Measurements from ENCODE around the gene EFNA5. TPM values are rescaled to one million over a fixed set of nuclear protein-coding genes. Genes with fewer than 3 reads are reported as not detected.

Gene EFNA5
- total and polyA plus RNA-seq, 2 donors, result 1.7 to 3.6 TPM

- no peaks in the 10 kb centered on the region for H3K36me3 ChIP-seq (ENCODE audit: control insufficient read depth in 2 of 2, insufficient read depth in 2 of 2, low read length in 1 of 2)
- 97% methylated on average over 1 of the region's 1 CpG for WGBS
- DNase-seq (ENCODE audit: low read depth in 6 of 9, low spot score in 9 of 9), result no peak
- no peaks in the 10 kb centered on the region for H3K9me3 ChIP-seq (ENCODE audit: control insufficient read depth in 2 of 2, insufficient read depth in 1 of 2, low read length in 1 of 2)
- no peaks in the 10 kb centered on the region for H3K27me3 ChIP-seq (ENCODE audit: control insufficient read depth in 2 of 2, insufficient read depth in 1 of 2, low read length in 1 of 2)
- H3K27ac ChIP-seq (ENCODE audit: low read depth in 1 of 2, low read length in 1 of 2), result no peak overlapping the region
- H3K4me1 ChIP-seq (ENCODE audit: control insufficient read depth in 2 of 2, insufficient read depth in 2 of 2, low read length in 2 of 2), result peaks cover 4 to 12% of the 10 kb centered on the region in 2 donors
- no peak overlapping the region for H3K4me3 ChIP-seq (ENCODE audit: low read length in 2 of 2)
Observed at GRCh38 chr5:107383414-107383813, 287.3 kb downstream of the EFNA5 start.

GRCh38 chr5:107381189-107381856, 289.4 kb downstream of the EFNA5 start:
- no peaks in the 10 kb centered on the region for H3K27me3 ChIP-seq (ENCODE audit: control insufficient read depth in 2 of 2, insufficient read depth in 1 of 2, low read length in 1 of 2)
- peaks cover 0 to 5% of the 10 kb centered on the region in 2 donors for H3K4me1 ChIP-seq (ENCODE audit: control insufficient read depth in 2 of 2, insufficient read depth in 2 of 2, low read length in 2 of 2)
- no peak for DNase-seq (ENCODE audit: low read depth in 6 of 9, low spot score in 9 of 9)
- no peaks in the 10 kb centered on the region for H3K9me3 ChIP-seq (ENCODE audit: control insufficient read depth in 2 of 2, insufficient read depth in 1 of 2, low read length in 1 of 2)
- no peak overlapping the region for H3K4me3 ChIP-seq (ENCODE audit: low read length in 2 of 2)
- no peaks in the 10 kb centered on the region for H3K36me3 ChIP-seq (ENCODE audit: control insufficient read depth in 2 of 2, insufficient read depth in 2 of 2, low read length in 1 of 2)
- H3K27ac ChIP-seq (ENCODE audit: low read depth in 1 of 2, low read length in 1 of 2), result no peak overlapping the region
- 98% methylated on average over 13 of the region's 13 CpGs for WGBS

GRCh38 chr5:107380654-107381053, 290.1 kb downstream of the EFNA5 start:
- no peak overlapping the region for H3K27ac ChIP-seq (ENCODE audit: low read depth in 1 of 2, low read length in 1 of 2)
- no peaks in the 10 kb centered on the region for H3K27me3 ChIP-seq (ENCODE audit: control insufficient read depth in 2 of 2, insufficient read depth in 1 of 2, low read length in 1 of 2)
- peaks cover 0 to 5% of the 10 kb centered on the region in 2 donors for H3K4me1 ChIP-seq (ENCODE audit: control insufficient read depth in 2 of 2, insufficient read depth in 2 of 2, low read length in 2 of 2)
- no peak for DNase-seq (ENCODE audit: low read depth in 6 of 9, low spot score in 9 of 9)
- no peaks in the 10 kb centered on the region for H3K36me3 ChIP-seq (ENCODE audit: control insufficient read depth in 2 of 2, insufficient read depth in 2 of 2, low read length in 1 of 2)
- H3K4me3 ChIP-seq (ENCODE audit: low read length in 2 of 2), result no peak overlapping the region
- H3K9me3 ChIP-seq (ENCODE audit: control insufficient read depth in 2 of 2, insufficient read depth in 1 of 2, low read length in 1 of 2), result no peaks in the 10 kb centered on the region
- 97% methylated on average over 10 of the region's 10 CpGs for WGBS

GRCh38 chr5:107378218-107378899, 292.4 kb downstream of the EFNA5 start:
- Histone ChIP-seq H3K27me3 (ENCODE audit: control insufficient read depth in 2 of 2, insufficient read depth in 1 of 2, low read length in 1 of 2) (no peaks in the 10 kb centered on the region), H3K4me1 (ENCODE audit: control insufficient read depth in 2 of 2, insufficient read depth in 2 of 2, low read length in 2 of 2) (peaks cover 0 to 5% of the 10 kb centered on the region in 2 donors), H3K4me3 (ENCODE audit: low read length in 2 of 2) (no peak overlapping the region), H3K36me3 (ENCODE audit: control insufficient read depth in 2 of 2, insufficient read depth in 2 of 2, low read length in 1 of 2) (no peaks in the 10 kb centered on the region), H3K27ac (ENCODE audit: low read depth in 1 of 2, low read length in 1 of 2) (no peak overlapping the region), H3K9me3 (ENCODE audit: control insufficient read depth in 2 of 2, insufficient read depth in 1 of 2, low read length in 1 of 2) (no peaks in the 10 kb centered on the region)
- WGBS, result 96% methylated on average over 2 of the region's 2 CpGs
- no peak for DNase-seq (ENCODE audit: low read depth in 6 of 9, low spot score in 9 of 9)

GRCh38 chr5:107377277-107377609, 293.5 kb downstream of the EFNA5 start:
- no peak for DNase-seq (ENCODE audit: low read depth in 6 of 9, low spot score in 9 of 9)

GRCh38 chr5:107376546-107377276, 294.0 kb downstream of the EFNA5 start:
- no peaks in the 10 kb centered on the region for H3K36me3 ChIP-seq (ENCODE audit: control insufficient read depth in 2 of 2, insufficient read depth in 2 of 2, low read length in 1 of 2)
- no peaks in the 10 kb centered on the region for H3K27me3 ChIP-seq (ENCODE audit: control insufficient read depth in 2 of 2, insufficient read depth in 1 of 2, low read length in 1 of 2)
- WGBS, result 97% methylated on average over 11 of the region's 11 CpGs
- H3K27ac ChIP-seq (ENCODE audit: low read depth in 1 of 2, low read length in 1 of 2), result no peak overlapping the region
- H3K4me3 ChIP-seq (ENCODE audit: low read length in 2 of 2), result no peak overlapping the region
- no peaks in the 10 kb centered on the region for H3K9me3 ChIP-seq (ENCODE audit: control insufficient read depth in 2 of 2, insufficient read depth in 1 of 2, low read length in 1 of 2)
- DNase-seq (ENCODE audit: low read depth in 6 of 9, low spot score in 9 of 9), result no peak
- no peaks in the 10 kb centered on the region for H3K4me1 ChIP-seq (ENCODE audit: control insufficient read depth in 2 of 2, insufficient read depth in 2 of 2, low read length in 2 of 2)

More at GRCh38 chr5:107377277-107377609, 293.5 kb downstream of the EFNA5 start:
- Histone ChIP-seq H3K27me3 (ENCODE audit: control insufficient read depth in 2 of 2, insufficient read depth in 1 of 2, low read length in 1 of 2) (no peaks in the 10 kb centered on the region), H3K9me3 (ENCODE audit: control insufficient read depth in 2 of 2, insufficient read depth in 1 of 2, low read length in 1 of 2) (no peaks in the 10 kb centered on the region), H3K4me3 (ENCODE audit: low read length in 2 of 2) (no peak overlapping the region), H3K27ac (ENCODE audit: low read depth in 1 of 2, low read length in 1 of 2) (no peak overlapping the region), H3K4me1 (ENCODE audit: control insufficient read depth in 2 of 2, insufficient read depth in 2 of 2, low read length in 2 of 2) (peaks cover 0 to under 1% of the 10 kb centered on the region in 2 donors), H3K36me3 (ENCODE audit: control insufficient read depth in 2 of 2, insufficient read depth in 2 of 2, low read length in 1 of 2) (no peaks in the 10 kb centered on the region)
- WGBS, result 96% methylated on average over 5 of the region's 5 CpGs

- H3K9me3 ChIP-seq (ENCODE audit: control insufficient read depth in 2 of 2, insufficient read depth in 1 of 2, low read length in 1 of 2), result no peaks in the 10 kb centered on the region
- H3K36me3 ChIP-seq (ENCODE audit: control insufficient read depth in 2 of 2, insufficient read depth in 2 of 2, low read length in 1 of 2), result no peaks in the 10 kb centered on the region
- no peak overlapping the region for H3K27ac ChIP-seq (ENCODE audit: low read depth in 1 of 2, low read length in 1 of 2)
- H3K27me3 ChIP-seq (ENCODE audit: control insufficient read depth in 2 of 2, insufficient read depth in 1 of 2, low read length in 1 of 2), result no peaks in the 10 kb centered on the region
- no peak overlapping the region for H3K4me3 ChIP-seq (ENCODE audit: low read length in 2 of 2)
- H3K4me1 ChIP-seq (ENCODE audit: control insufficient read depth in 2 of 2, insufficient read depth in 2 of 2, low read length in 2 of 2), result no peaks in the 10 kb centered on the region
- DNase-seq (ENCODE audit: low read depth in 6 of 9, low spot score in 9 of 9), result no peak
- 82% methylated on average over 9 of the region's 9 CpGs for WGBS
Observed at GRCh38 chr5:107373549-107374263, 297.0 kb downstream of the EFNA5 start.

GRCh38 chr5:107372723-107373450, 297.9 kb downstream of the EFNA5 start:
- H3K27ac ChIP-seq (ENCODE audit: low read depth in 1 of 2, low read length in 1 of 2), result no peak overlapping the region
- no peak overlapping the region for H3K4me3 ChIP-seq (ENCODE audit: low read length in 2 of 2)
- H3K36me3 ChIP-seq (ENCODE audit: control insufficient read depth in 2 of 2, insufficient read depth in 2 of 2, low read length in 1 of 2), result no peaks in the 10 kb centered on the region
- H3K9me3 ChIP-seq (ENCODE audit: control insufficient read depth in 2 of 2, insufficient read depth in 1 of 2, low read length in 1 of 2), result no peaks in the 10 kb centered on the region
- H3K4me1 ChIP-seq (ENCODE audit: control insufficient read depth in 2 of 2, insufficient read depth in 2 of 2, low read length in 2 of 2), result no peaks in the 10 kb centered on the region
- WGBS, result 94% methylated on average over 7 of the region's 7 CpGs
- DNase-seq (ENCODE audit: low read depth in 6 of 9, low spot score in 9 of 9), result no peak
- no peaks in the 10 kb centered on the region for H3K27me3 ChIP-seq (ENCODE audit: control insufficient read depth in 2 of 2, insufficient read depth in 1 of 2, low read length in 1 of 2)
